Measurements from ENCODE around the gene KASH5.

Gene KASH5

DNA sequence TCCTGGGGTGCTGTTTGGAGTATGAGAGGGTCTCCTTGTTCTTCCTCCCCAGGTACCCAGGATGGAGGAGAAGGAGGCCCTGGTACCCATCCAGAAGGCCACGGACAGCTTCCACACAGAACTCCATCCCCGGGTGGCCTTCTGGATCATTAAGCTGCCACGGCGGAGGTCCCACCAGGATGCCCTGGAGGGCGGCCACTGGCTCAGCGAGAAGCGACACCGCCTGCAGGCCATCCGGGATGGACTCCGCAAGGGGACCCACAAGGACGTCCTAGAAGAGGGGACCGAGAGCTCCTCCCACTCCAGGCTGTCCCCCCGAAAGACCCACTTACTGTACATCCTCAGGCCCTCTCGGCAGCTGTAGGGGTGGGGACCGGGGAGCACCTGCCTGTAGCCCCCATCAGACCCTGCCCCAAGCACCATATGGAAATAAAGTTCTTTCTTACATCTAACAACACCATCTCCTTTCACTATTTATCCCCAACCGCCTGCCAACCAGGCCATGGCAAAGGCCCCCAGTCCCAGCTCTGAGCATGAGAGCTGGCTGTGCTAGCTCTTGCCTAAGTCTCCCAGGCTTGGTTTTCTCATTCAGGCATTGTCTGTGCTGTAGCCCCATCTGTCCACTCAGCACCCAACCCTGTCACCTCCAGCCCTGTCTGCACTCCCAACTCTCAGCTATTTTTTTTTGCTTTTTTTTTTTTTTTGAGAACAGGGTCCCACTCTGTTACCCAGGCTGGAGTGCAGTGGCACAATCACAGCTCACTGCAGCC is 13.2 kb upstream of the KASH5 start:
- H3K36me3 ChIP-seq (ENCODE audit: insufficient read depth, insufficient read length, low read length) = no peaks in the 10 kb centered on the region
- H3K4me3 ChIP-seq (ENCODE audit: insufficient read length, low read depth) = no peak overlapping the region
- peaks cover 7% of the 10 kb centered on the region; the same call in 1 of the 2 replicates for H3K9me3 ChIP-seq (ENCODE audit: insufficient read depth, low read length)
- no peaks in the 10 kb centered on the region for H3K4me1 ChIP-seq (ENCODE audit: insufficient read depth, insufficient read length)
- H3K9ac ChIP-seq (ENCODE audit: insufficient read length, low read depth) = no peak overlapping the region
- DNase-seq (ENCODE audit: low read depth, low spot score) = no peak
- no peaks in the 10 kb centered on the region for H3K27me3 ChIP-seq (ENCODE audit: insufficient read depth, insufficient read length)
- TF ChIP-seq SUZ12 (IDR thresholded peaks at IDR 0.05; ENCODE audit: extremely low read depth, insufficient read depth, insufficient read length) (no peak), YY1 (IDR thresholded peaks at IDR 0.05; ENCODE audit: insufficient read depth, insufficient read length) (no peak), ZNF274 (IDR thresholded peaks at IDR 0.05; ENCODE audit: low read depth, low read length) (no peak)

DNA sequence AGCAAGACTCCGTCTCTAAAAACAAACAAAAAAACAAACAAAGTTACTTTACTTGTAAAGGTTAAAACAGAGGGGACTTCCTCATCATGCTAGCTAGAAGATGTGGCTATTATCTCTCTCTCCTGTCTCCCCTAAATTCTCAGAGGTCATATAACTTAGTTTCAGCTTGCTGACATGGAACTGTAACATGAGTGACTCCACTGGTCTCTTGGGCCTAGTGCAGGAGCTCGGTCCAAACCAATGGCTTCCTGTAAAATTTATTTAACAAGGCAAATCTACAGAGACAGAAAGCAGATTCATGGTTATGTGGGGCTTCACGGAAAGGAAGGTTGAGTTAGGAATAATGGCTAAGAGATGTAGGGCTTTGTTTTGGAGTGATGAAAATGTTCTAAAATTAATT is 9.5 kb upstream of the KASH5 start:
- TF ChIP-seq YY1 (IDR thresholded peaks at IDR 0.05; ENCODE audit: insufficient read depth, insufficient read length) = no peak
- no peak for TF ChIP-seq ZNF274 (IDR thresholded peaks at IDR 0.05; ENCODE audit: low read depth, low read length)
- TF ChIP-seq SUZ12 (IDR thresholded peaks at IDR 0.05; ENCODE audit: extremely low read depth, insufficient read depth, insufficient read length) = no peak
- no peaks in the 10 kb centered on the region for H3K27me3 ChIP-seq (ENCODE audit: insufficient read depth, insufficient read length)
- H3K36me3 ChIP-seq (ENCODE audit: insufficient read depth, insufficient read length, low read length) = no peaks in the 10 kb centered on the region
- H3K4me1 ChIP-seq (ENCODE audit: insufficient read depth, insufficient read length) = no peaks in the 10 kb centered on the region
- no peak overlapping the region for H3K4me3 ChIP-seq (ENCODE audit: insufficient read length, low read depth)
- no peak for DNase-seq (ENCODE audit: low read depth, low spot score)
- H3K9ac ChIP-seq (ENCODE audit: insufficient read length, low read depth) = no peak overlapping the region
- peaks cover 11% of the 10 kb centered on the region for H3K9me3 ChIP-seq (ENCODE audit: insufficient read depth, low read length)

DNA sequence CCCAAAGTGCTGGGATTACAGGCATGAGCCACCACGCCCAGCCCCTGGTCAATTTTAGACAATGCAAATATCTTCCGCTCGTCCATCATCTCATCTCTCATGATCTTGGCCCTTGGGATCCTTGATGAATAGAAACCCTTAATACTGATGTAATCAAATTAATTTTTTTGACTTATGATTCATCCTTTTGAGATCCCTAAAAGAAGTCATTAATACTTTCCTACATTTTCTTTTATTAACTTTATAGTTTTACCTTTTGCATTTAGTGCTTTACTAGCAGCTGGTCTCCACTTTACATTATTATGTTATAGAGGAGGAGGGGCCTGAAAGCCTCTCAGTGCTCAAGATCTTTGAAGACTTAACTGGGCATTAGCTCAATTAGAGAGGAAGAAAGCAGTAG is 7.7 kb upstream of the KASH5 start:
- no peak overlapping the region for H3K9ac ChIP-seq (ENCODE audit: insufficient read length, low read depth)
- no peaks in the 10 kb centered on the region for H3K4me1 ChIP-seq (ENCODE audit: insufficient read depth, insufficient read length)
- H3K4me3 ChIP-seq (ENCODE audit: insufficient read length, low read depth) = no peak overlapping the region
- DNase-seq (ENCODE audit: low read depth, low spot score) = no peak
- no peak for TF ChIP-seq YY1 (IDR thresholded peaks at IDR 0.05; ENCODE audit: insufficient read depth, insufficient read length)
- no peak for TF ChIP-seq ZNF274 (IDR thresholded peaks at IDR 0.05; ENCODE audit: low read depth, low read length)
- no peak for TF ChIP-seq SUZ12 (IDR thresholded peaks at IDR 0.05; ENCODE audit: extremely low read depth, insufficient read depth, insufficient read length)
- H3K9me3 ChIP-seq (ENCODE audit: insufficient read depth, low read length) = peaks cover 11% of the 10 kb centered on the region
- H3K36me3 ChIP-seq (ENCODE audit: insufficient read depth, insufficient read length, low read length) = no peaks in the 10 kb centered on the region
- no peaks in the 10 kb centered on the region for H3K27me3 ChIP-seq (ENCODE audit: insufficient read depth, insufficient read length)

DNA sequence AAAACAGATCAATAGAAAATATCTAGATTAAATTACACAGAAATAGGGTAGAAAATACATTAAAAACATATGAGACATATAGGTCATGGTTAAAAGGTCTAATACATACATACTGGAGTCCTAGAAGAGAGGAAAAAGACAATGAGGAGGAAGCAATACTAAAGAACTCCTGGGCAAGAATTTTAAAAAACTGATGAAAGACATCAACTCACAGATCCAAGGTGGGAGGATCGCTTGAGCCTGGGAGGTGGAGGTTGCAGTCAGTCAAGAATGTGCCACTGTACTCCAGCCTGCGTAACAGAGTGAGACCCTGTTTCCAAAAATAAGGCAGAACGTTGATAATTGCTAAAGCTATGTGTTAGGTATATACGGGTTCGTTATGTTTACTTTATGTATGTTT is 5.4 kb upstream of the KASH5 start:
- DNase-seq (ENCODE audit: low read depth, low spot score) = no peak
- TF ChIP-seq ZNF274 (IDR thresholded peaks at IDR 0.05; ENCODE audit: low read depth, low read length) = no peak
- no peak for TF ChIP-seq YY1 (IDR thresholded peaks at IDR 0.05; ENCODE audit: insufficient read depth, insufficient read length)
- TF ChIP-seq SUZ12 (IDR thresholded peaks at IDR 0.05; ENCODE audit: extremely low read depth, insufficient read depth, insufficient read length) = no peak
- peaks cover 11% of the 10 kb centered on the region for H3K9me3 ChIP-seq (ENCODE audit: insufficient read depth, low read length)
- H3K36me3 ChIP-seq (ENCODE audit: insufficient read depth, insufficient read length, low read length) = no peaks in the 10 kb centered on the region
- H3K4me3 ChIP-seq (ENCODE audit: insufficient read length, low read depth) = no peak overlapping the region
- H3K9ac ChIP-seq (ENCODE audit: insufficient read length, low read depth) = no peak overlapping the region
- H3K4me1 ChIP-seq (ENCODE audit: insufficient read depth, insufficient read length) = no peaks in the 10 kb centered on the region
- H3K27me3 ChIP-seq (ENCODE audit: insufficient read depth, insufficient read length) = no peaks in the 10 kb centered on the region

DNA sequence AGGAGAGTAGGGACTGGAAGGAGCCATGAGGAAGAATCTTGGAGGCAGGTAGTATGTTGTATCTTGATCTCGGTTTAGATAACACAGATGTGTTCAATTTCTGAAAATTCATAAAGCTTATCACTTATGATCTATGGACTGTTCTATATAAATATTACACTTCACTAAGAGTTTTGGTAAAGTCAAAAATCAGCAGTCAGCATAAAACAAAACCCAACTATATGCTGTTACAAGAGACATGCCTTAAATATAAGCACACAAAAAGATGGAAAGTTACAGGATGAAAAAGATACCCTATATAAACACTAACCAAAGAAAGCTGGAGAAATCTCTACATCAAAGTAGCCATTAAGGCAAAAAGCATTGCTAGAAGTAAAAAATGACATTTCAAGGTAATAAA is 4.5 kb upstream of the KASH5 start:
- Histone ChIP-seq H3K27me3 (ENCODE audit: insufficient read depth, insufficient read length) (no peaks in the 10 kb centered on the region), H3K4me3 (ENCODE audit: insufficient read length, low read depth) (no peak overlapping the region), H3K36me3 (ENCODE audit: insufficient read depth, insufficient read length, low read length) (no peaks in the 10 kb centered on the region), H3K4me1 (ENCODE audit: insufficient read depth, insufficient read length) (no peaks in the 10 kb centered on the region), H3K9ac (ENCODE audit: insufficient read length, low read depth) (no peak overlapping the region), H3K9me3 (ENCODE audit: insufficient read depth, low read length) (peaks cover 11% of the 10 kb centered on the region)
- TF ChIP-seq YY1 (IDR thresholded peaks at IDR 0.05; ENCODE audit: insufficient read depth, insufficient read length) = no peak
- no peak for TF ChIP-seq SUZ12 (IDR thresholded peaks at IDR 0.05; ENCODE audit: extremely low read depth, insufficient read depth, insufficient read length)
- TF ChIP-seq ZNF274 (IDR thresholded peaks at IDR 0.05; ENCODE audit: low read depth, low read length) = no peak
- no peak for DNase-seq (ENCODE audit: low read depth, low spot score)

DNA sequence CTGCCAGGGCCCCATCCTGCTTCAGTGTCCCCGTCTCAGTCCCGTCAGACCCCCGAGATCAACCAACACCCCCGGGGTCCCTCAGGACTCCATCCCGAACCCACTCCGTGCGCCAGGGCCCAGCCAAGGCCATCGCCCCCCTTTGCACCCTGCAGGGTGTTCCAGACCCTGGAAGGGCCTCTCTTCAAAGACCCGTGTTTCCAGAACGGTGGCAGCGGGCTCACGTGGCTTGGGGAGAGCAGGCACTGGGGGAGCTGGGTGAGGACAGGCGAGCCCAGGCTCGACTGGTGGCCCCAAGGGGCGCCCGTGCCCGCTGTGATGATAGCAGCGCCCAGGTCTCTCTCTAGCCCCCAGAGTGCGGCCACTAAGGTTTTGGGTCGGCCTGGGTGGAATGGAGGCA is 1.4 kb downstream of the KASH5 start:
- Histone ChIP-seq H3K4me3 (ENCODE audit: insufficient read length, low read depth) (no peak overlapping the region), H3K4me1 (ENCODE audit: insufficient read depth, insufficient read length) (peaks cover 10% of the 10 kb centered on the region), H3K27me3 (ENCODE audit: insufficient read depth, insufficient read length) (no peaks in the 10 kb centered on the region), H3K9me3 (ENCODE audit: insufficient read depth, low read length) (no peaks in the 10 kb centered on the region), H3K9ac (ENCODE audit: insufficient read length, low read depth) (no peak overlapping the region), H3K36me3 (ENCODE audit: insufficient read depth, insufficient read length, low read length) (no peaks in the 10 kb centered on the region)
- DNase-seq (ENCODE audit: low read depth, low spot score) = no peak
- no peak for TF ChIP-seq YY1 (IDR thresholded peaks at IDR 0.05; ENCODE audit: insufficient read depth, insufficient read length)

DNA sequence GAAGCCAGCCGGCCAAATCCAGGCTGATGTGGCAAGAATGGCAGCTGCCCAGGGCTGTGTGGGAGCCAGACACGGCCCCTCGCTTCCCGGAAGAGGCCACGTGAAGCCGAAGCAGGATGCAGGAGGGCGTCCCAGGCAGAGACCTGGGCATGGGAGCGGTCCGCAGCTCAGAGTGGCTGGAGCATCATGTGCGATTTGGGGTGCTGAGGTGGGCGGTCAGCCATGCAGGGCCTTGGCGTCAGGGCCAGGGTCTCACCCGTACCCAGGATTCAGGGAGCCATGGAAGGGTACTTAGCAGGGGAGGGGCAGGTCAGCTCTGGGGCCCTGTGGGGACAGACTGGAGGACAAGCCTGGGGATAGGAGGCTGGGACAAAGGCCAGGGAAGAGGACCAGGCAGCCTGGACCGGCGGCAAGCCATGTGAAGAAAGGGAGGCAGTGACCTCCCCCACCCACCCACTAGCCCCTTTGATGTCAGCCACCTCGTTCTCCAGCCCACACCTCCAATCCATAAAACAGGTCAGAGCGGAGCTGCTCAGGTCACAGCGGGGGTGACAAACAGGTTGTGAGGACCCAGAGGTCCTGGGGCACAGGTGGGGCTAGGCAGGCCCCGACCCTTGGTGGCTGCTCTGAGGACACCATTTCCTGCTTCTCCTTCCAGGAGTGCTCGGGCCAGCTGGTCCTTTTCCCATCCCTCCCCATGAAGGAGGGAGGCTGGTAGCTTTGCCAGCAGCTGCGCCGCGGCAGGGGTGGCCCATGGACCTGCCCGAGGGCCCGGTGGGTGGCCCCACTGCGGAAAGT is 2.3 kb downstream of the KASH5 start:
- H3K36me3 ChIP-seq (ENCODE audit: insufficient read depth, insufficient read length, low read length) = no peaks in the 10 kb centered on the region
- no peak for DNase-seq (ENCODE audit: low read depth, low spot score)
- no peaks in the 10 kb centered on the region for H3K27me3 ChIP-seq (ENCODE audit: insufficient read depth, insufficient read length)
- no peak overlapping the region for H3K4me3 ChIP-seq (ENCODE audit: insufficient read length, low read depth)
- H3K9ac ChIP-seq (ENCODE audit: insufficient read length, low read depth) = no peak overlapping the region
- peaks cover 13% of the 10 kb centered on the region for H3K4me1 ChIP-seq (ENCODE audit: insufficient read depth, insufficient read length)
- no peaks in the 10 kb centered on the region for H3K9me3 ChIP-seq (ENCODE audit: insufficient read depth, low read length)
- TF ChIP-seq SUZ12 (IDR thresholded peaks at IDR 0.05; ENCODE audit: extremely low read depth, insufficient read depth, insufficient read length) (no peak), ZNF274 (IDR thresholded peaks at IDR 0.05; ENCODE audit: low read depth, low read length) (no peak), YY1 (IDR thresholded peaks at IDR 0.05; ENCODE audit: insufficient read depth, insufficient read length) (no peak)

Data from NT2/D1 (cell line).